ENCODE data around the gene REG1B.

The REG1B gene

DNA sequence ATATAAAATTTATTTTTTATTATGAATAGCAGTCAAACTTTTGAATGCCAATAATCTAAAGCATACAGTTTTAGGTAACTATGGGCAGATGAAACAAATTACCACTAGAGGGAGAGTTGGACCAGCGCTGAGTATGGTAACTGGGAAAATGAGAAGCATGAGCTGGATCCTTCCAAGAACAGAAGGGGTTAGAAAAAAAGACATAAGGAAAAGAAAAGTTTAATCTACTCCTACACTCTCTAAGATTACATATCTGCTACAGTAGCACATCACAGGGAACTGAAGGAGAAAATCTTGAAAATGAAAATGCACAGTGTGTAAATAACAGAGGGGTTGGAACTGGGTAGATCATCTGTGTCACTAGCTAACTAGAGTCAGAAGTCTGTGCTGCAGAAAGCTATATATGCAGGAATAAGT lies 46.8 kb downstream of the REG1B start:
- no peaks in the 10 kb centered on the region for H3K36me3 ChIP-seq
- no peaks in the 10 kb centered on the region for H3K4me1 ChIP-seq
- H3K4me3 ChIP-seq = no peak overlapping the region
- no peak overlapping the region for H3K9ac ChIP-seq
- H3K9me3 ChIP-seq = no peaks in the 10 kb centered on the region
- H3K4me2 ChIP-seq = no peak overlapping the region
- no peaks in the 10 kb centered on the region for H3K27me3 ChIP-seq
- no peak for TF ChIP-seq Cebpa-rat (IDR thresholded peaks at IDR 0.05)
- H4K20me1 ChIP-seq = no peaks in the 10 kb centered on the region
- no peak overlapping the region for H3K27ac ChIP-seq

DNA sequence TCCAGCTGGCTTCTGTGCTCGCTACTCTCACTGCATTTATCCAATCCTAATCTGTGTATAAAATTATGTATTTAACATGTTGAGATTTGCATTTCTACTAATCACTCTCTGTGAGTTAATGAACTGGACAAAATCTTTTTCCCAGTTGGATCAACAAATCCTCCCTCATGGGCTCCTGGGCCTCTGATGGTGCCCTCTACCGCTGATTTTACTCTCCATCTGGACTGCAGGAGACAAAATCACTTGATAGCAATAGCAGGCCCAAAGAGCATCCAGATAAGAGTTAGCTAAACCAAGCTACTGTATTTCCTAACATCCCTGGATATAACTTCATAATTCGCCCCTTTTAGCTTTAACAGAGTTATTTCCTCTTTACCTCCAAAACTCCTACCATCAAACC lies 47.8 kb downstream of the REG1B start:
- Histone ChIP-seq H3K4me2 (no peak overlapping the region), H3K9ac (no peak overlapping the region)

More for the DNA sequence above, 47.8 kb downstream of the REG1B start:
- no peak for TF ChIP-seq Cebpa-rat (IDR thresholded peaks at IDR 0.05)
- Histone ChIP-seq H3K9me3 (no peaks in the 10 kb centered on the region), H3K27me3 (no peaks in the 10 kb centered on the region), H3K36me3 (no peaks in the 10 kb centered on the region), H3K4me3 (no peak overlapping the region), H4K20me1 (no peaks in the 10 kb centered on the region), H3K27ac (no peak overlapping the region), H3K4me1 (no peaks in the 10 kb centered on the region)
